RWPE2 (cell line): ENCODE results near the gene EPB41L3.

ENCODE experiments used
- ATAC-seq: fragments of 200-7000 bp; cut with Tn5 transposase; 3 replicates; pipeline ENCODE4 v1.9.1; 2021; ENCODE audit warnings: low read depth
- DNase-seq: peaks from one replicate; pipeline ENCODE4 v3.0.0-alpha.2; 2020; ENCODE audit warnings: low spot score
- H3K27ac ChIP-seq: fragments of 450-650 bp; 2 replicates; pipeline ENCODE4 v1.5.1; 2017; ENCODE audit warnings: mild to moderate bottlenecking; ENCODE audit not compliant: poor library complexity, severe bottlenecking
- H3K27me3 ChIP-seq: fragments of 250-450 bp; sonication (Bioruptor Pico); 2 replicates; pipeline ENCODE4 v1.5.1; 2021; ENCODE audit warnings: mild to moderate bottlenecking, moderate library complexity; ENCODE audit not compliant: insufficient read depth, poor library complexity, severe bottlenecking
- H3K36me3 ChIP-seq: fragments of 250-450 bp; sonication (Bioruptor Pico); 2 replicates; pipeline ENCODE4 v1.5.1; 2020; ENCODE audit warnings: low read depth, mild to moderate bottlenecking, moderate library complexity
- H3K4me1 ChIP-seq: fragments of 250-450 bp; sonication (Bioruptor Pico); 2 replicates; pipeline ENCODE4 v1.5.1; 2021; ENCODE audit warnings: mild to moderate bottlenecking, moderate library complexity; ENCODE audit not compliant: insufficient read depth, poor library complexity, severe bottlenecking
- H3K4me3 ChIP-seq: fragments of 250-450 bp; sonication (Bioruptor Pico); 2 replicates; pipeline ENCODE4 v1.5.1; 2021; ENCODE audit warnings: mild to moderate bottlenecking, moderate library complexity; ENCODE audit not compliant: severe bottlenecking
- H3K9me3 ChIP-seq: fragments of 250-450 bp; sonication (Bioruptor Pico); 2 replicates; pipeline ENCODE4 v1.5.1; 2021; ENCODE audit warnings: mild to moderate bottlenecking, moderate library complexity; ENCODE audit not compliant: severe bottlenecking
- TF ChIP-seq, protein P1 (sequence below): fragments of 450-650 bp; IDR thresholded peaks from one replicate; pipeline ENCODE4 v1.5.1; 2017; ENCODE audit warnings: mild to moderate bottlenecking, moderate library complexity; ENCODE audit not compliant: poor library complexity, severe bottlenecking

The EPB41L3 gene

DNA sequence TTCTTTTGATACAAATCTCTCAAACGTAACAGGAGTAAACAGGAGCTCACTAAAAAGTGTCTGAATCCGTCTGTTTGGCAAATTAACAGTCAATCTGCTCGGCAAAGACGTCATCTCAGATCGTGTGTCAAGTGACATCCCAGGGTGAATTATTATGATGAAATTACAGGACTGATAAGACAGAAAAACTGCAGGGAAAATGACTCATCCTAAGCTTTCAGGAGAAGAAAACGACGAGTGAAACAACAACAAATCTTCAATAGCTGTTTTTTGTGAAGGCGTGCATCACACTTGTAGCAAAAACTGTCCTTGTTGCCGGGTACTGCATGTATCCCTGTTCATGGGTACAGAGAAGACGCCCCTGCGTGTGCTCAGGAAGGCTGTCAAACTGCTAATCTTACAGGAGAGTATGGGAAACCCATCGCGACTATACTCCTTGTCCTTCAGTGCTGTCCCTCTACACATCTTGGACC is 24.9 kb downstream of the EPB41L3 start:
- Histone ChIP-seq H3K9me3 (no peaks in the 10 kb centered on the region), H3K27me3 (peaks cover 4% of the 10 kb centered on the region), H3K4me3 (no peak overlapping the region), H3K36me3 (no peaks in the 10 kb centered on the region), H3K4me1 (no peaks in the 10 kb centered on the region), H3K27ac (no peak overlapping the region)
- ATAC-seq (no peak), DNase-seq (no peak)
- TF ChIP-seq, protein P1, sequence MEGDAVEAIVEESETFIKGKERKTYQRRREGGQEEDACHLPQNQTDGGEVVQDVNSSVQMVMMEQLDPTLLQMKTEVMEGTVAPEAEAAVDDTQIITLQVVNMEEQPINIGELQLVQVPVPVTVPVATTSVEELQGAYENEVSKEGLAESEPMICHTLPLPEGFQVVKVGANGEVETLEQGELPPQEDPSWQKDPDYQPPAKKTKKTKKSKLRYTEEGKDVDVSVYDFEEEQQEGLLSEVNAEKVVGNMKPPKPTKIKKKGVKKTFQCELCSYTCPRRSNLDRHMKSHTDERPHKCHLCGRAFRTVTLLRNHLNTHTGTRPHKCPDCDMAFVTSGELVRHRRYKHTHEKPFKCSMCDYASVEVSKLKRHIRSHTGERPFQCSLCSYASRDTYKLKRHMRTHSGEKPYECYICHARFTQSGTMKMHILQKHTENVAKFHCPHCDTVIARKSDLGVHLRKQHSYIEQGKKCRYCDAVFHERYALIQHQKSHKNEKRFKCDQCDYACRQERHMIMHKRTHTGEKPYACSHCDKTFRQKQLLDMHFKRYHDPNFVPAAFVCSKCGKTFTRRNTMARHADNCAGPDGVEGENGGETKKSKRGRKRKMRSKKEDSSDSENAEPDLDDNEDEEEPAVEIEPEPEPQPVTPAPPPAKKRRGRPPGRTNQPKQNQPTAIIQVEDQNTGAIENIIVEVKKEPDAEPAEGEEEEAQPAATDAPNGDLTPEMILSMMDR, result no peak

DNA sequence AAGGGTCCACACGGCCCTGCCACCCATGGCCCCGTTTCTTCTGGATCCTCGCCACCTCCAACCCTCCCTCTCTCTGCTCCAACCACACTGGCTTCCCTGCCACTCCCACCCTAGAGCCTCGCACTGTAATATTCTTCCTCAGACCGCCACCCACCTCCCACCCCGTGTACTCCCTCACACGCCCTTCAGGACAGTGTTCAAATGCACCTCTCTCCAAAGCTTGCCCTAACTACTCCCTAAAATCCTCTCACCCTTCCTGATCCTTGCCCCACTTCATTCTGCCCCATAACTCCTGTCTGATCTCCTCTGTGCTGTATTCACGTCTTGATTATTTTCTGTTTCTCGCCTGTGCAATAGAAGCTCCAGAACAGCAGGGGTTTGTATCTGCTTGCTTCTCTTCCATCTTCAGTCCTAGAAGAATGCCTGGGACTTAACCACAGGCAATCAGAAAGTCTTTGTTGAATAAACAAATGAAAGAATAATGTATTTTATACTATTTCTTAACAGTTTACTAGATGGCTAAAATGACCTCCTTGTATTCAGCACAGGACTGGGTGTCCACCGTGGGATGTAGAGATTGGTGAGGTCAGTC is 25.5 kb downstream of the EPB41L3 start:
- peaks cover 4% of the 10 kb centered on the region for H3K27me3 ChIP-seq
- H3K9me3 ChIP-seq, result no peaks in the 10 kb centered on the region
- ATAC-seq, result no peak
- no peak overlapping the region for H3K27ac ChIP-seq
- DNase-seq, result no peak
- H3K4me1 ChIP-seq, result no peaks in the 10 kb centered on the region
- no peaks in the 10 kb centered on the region for H3K36me3 ChIP-seq
- TF ChIP-seq, protein P1, result no peak
- H3K4me3 ChIP-seq, result no peak overlapping the region

DNA sequence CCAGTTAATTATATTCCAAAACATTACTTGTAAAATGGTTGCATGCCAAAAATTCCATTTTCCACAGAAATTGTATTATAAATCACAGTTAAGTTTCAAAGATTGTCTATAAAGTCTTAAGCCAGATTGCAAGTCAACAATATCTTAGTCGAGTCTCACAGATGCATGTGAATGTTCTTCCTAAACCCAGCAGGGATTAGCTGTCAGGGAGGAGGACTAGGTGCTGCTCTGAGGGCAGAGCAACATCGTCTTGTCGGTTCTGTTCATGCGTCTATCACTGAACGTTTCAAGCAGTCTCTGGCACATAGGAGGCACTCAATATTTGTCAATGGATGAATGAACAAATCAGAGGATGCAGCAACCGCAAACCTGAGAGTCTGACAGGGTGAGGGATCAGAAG is 27.0 kb downstream of the EPB41L3 start:
- no peak overlapping the region for H3K27ac ChIP-seq
- H3K36me3 ChIP-seq, result no peaks in the 10 kb centered on the region
- no peaks in the 10 kb centered on the region for H3K4me1 ChIP-seq
- TF ChIP-seq, protein P1, result no peak
- no peak overlapping the region for H3K4me3 ChIP-seq
- no peaks in the 10 kb centered on the region for H3K9me3 ChIP-seq
- no peak for ATAC-seq
- DNase-seq, result no peak
- H3K27me3 ChIP-seq, result peaks cover 4% of the 10 kb centered on the region

DNA sequence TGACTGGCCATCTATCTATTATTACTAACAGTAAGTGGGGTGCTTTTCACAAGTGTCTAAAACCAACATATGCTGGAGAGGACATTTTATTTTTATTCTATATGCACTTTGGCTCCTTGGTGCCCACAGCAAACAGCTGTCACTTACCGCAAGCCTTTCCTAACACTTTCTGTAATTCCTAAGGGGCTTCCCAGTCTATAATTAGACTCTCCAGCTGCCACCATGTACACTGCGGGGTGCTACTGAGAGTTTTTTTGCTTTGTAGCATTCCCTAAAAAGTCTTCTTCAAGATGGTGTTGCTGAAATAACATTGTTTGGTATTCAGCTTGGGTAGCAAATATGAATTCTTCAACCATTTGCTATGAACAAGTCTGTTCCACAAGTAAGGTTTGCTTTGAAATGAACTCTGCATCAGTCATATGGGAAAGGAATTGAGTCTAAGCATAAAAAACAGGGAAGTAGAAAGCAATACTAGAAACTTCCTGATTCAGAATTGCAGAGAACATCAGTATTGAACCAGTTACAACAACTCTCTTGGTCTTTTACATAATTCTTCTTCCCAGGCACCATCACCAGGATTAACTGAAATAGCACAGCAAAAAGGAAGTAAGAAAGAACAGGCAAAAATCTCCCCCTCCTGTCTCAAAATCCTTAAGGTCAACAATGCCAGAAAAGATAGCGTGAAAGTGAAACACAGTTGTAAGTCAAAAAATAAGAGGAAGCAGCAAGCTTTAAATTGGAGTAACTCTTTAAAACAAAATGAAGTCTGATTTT is 28.6 kb downstream of the EPB41L3 start:
- TF ChIP-seq, protein P1, result no peak
- ATAC-seq (no peak), DNase-seq (no peak)
- no peaks in the 10 kb centered on the region for H3K36me3 ChIP-seq
- no peak overlapping the region for H3K27ac ChIP-seq
- H3K9me3 ChIP-seq, result no peaks in the 10 kb centered on the region
- no peaks in the 10 kb centered on the region for H3K4me1 ChIP-seq
- no peak overlapping the region for H3K4me3 ChIP-seq
- peaks cover 4% of the 10 kb centered on the region for H3K27me3 ChIP-seq

DNA sequence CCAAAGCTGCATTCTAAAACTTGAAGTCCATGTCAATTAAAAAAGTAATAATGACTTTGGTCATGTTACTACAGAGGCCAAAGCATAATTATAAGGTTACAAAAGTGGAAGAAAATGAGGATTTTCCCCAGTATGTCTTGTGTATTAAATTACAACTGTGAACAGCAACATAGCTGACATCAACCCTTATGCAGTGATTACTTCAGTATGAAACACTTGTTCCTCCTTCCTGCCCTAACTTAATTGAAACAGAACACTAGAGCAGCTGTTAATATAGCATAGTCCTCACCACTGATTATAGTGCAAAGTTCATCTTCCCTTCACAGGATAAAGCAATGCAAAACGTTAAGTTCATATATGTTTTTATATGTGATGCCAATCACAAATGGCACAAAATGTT is 29.9 kb downstream of the EPB41L3 start:
- H3K9me3 ChIP-seq, result no peaks in the 10 kb centered on the region
- H3K4me3 ChIP-seq, result no peak overlapping the region
- H3K36me3 ChIP-seq, result no peaks in the 10 kb centered on the region
- DNase-seq, result no peak
- H3K4me1 ChIP-seq, result no peaks in the 10 kb centered on the region
- no peak overlapping the region for H3K27ac ChIP-seq
- no peak for ATAC-seq
- peaks cover 4% of the 10 kb centered on the region for H3K27me3 ChIP-seq
- TF ChIP-seq, protein P1, result no peak
